ENCODE data around the gene CRIP2.

Gene CRIP2

DNA sequence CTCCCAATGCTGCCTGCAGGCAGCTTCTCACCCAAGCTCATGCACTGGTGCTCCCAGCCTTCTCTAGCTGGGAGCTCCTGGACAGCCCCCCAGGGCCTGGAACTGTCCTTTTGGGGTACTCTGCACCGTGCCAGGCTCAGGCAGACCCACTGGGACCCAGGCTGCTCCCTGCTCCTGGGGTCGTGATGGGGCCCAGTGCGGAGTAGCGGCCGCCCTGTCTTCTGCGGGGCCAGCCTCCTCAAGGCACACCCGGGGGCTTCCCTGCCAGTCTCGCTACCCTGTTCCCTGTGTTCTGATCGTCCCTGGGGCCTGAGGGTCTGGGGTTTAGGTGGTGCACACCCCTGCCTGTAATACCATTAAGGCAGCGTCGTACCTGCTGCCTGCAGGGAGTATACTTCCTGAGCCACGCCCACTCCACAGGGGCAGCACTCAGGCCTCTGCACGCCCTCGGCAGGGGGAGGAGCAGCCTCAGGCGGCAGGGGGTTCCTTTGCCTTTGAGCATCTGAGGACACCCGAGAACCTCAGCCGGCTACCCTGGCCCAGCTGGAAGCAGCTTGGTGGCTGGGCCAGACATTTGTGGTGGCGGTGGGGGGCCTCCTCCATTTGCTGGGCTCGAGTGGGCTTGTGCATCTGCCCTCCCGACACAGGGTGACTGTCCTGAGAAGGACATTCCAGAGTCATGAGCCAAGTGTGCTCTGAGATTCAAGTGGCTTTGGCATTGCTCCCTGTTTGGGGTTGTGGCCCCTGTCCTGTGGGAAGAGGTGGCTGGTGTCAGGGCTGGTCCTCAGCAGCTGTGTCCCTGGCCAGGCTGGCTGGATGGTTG lies 9.2 kb upstream of the CRIP2 start:
- FAIRE-seq: no peak

GRCh38 chr14:105466531-105467248 lies 7.9 kb upstream of the CRIP2 start:
- FAIRE-seq: no peak

DNA sequence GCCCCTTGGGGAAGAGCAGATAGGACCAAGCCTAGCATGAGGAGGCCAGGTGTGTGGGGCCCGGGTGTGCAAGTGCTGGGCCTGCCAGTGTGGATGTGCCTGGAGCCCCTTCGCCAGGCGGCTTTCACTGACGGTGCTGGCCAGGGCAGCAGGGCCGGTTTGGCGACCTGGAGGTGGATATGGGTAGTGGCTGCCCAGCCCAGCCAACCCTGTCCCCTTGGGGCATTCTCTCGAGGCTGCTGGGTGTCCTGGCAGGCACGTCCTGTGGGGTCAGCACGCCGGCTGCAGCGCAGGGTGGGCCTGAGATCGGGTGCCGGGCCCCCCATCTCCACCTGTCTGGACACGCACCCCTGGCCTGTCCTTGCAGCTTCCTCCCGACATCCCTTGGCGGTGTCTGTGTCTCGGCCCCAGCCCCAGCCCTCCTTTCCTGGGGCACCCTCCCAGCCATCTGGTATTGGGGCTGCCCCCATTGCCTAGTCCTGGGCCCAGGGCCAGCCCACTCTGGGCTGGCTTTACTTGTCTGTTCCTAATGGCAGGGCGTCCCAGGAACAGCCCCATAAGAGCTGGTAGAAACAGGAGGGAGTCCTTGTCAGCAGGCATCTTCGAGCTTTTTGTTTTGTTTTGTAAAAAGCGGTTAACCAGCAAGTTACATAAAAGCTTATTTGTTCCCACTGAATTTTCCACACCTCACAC lies 7.2 kb upstream of the CRIP2 start:
- no peak for FAIRE-seq

- FAIRE-seq: no peak
Measured at GRCh38 chr14:105467942-105468471, 6.6 kb upstream of the CRIP2 start.

DNA sequence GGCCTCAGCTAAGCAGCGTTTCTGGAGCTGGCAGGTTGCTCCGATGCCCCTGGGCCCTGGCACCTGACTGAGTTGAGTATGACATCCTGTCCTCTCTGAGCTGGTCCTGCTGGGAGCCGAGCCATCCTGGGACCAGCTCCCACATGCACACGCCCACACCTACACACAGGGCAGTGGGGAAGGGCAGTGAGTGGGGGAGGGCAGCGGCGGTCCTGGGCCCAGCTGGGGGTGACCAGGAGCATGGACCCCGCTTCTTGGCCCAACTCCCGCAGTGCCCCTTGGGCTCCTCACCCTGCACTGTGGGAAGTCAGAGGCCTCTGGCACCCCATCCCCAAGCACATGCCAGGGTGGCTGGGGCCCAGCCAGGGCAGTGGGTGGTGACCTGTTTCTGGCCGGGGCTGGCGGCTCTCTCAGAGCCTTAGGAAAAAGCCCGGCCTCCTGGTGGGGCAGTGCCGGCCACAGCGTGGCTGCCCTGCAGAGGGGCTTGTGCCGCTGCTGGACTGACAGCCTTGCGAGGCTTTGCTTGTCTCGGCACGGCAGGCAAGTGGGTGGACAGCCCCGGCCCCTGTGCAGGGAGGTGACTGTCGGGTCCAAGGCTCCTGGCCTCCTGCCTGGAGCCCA lies 5.9 kb upstream of the CRIP2 start:
- FAIRE-seq: no peak

- FAIRE-seq: no peak
Measured at GRCh38 chr14:105469456-105470349, 4.9 kb upstream of the CRIP2 start.

DNA sequence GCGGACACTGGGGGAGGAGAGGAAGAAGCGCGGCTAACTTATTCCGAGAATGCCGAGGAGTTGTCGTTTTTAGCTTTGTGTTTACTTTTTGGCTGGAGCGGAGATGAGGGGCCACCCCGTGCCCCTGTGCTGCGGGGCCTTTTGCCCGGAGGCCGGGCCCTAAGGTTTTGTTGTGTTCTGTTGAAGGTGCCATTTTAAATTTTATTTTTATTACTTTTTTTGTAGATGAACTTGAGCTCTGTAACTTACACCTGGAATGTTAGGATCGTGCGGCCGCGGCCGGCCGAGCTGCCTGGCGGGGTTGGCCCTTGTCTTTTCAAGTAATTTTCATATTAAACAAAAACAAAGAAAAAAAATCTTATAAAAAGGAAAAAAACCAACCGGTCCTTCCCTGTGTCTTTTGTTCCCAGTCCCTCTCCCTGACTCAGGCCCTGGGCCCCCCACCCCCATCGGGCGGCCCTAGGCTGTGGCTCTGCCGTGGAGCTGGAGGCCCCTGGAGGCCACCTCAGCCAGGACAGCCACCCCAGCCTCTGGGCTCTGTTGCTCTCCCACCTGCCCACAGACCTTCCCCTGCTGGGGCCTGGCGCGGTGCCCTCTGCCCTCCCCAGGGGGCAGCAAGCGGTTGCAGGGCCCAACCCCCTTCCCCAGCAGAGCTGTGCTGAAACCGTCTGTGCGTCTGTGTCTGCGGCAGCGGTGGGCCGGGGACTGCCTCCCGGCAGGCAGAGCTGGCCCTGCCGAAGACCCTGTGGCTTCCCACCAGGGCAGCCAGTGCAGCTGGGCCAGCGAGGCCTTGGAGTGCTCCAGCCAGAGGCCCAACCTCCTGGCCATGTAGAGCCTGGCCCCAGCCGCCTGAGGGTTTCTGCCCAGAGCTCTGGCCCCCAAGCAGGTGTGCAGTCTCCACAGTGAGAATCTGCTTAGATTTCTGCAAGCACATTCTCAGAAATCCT lies 4.0 kb upstream of the CRIP2 start:
- no peak for FAIRE-seq

DNA sequence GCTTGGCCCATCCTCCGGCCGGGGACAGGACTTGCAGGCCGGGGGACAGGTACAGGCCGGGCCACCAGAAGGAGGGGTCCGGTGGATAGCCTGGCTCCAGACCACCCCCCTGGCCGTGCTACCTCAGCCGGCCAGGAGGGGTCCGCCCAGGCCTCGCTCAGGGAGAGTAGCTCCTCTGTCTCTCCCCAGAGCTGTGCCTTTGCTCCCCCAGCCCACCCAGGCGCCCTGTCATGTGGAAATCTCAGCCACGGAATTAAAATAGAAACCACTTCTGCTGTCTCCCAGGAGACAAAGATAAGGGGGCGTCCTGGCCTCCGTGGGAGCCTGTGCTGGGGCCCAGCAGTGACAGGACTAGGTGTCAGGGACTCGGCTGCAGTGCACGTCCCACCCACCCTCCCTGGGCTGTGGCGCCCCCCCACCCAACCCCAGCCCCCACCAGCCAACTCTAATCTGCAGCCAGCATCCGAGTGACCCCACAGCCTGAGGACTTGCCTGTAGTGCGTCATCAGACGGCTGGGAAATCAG lies 3.3 kb upstream of the CRIP2 start:
- FAIRE-seq: no peak

GRCh38 chr14:105471823-105472485 lies 2.7 kb upstream of the CRIP2 start:
- no peak for FAIRE-seq

- no peak for FAIRE-seq
Measured at GRCh38 chr14:105472486-105472991, 2.1 kb upstream of the CRIP2 start.

- no peak for FAIRE-seq
Measured at GRCh38 chr14:105473033-105473676, 1.5 kb upstream of the CRIP2 start.

DNA sequence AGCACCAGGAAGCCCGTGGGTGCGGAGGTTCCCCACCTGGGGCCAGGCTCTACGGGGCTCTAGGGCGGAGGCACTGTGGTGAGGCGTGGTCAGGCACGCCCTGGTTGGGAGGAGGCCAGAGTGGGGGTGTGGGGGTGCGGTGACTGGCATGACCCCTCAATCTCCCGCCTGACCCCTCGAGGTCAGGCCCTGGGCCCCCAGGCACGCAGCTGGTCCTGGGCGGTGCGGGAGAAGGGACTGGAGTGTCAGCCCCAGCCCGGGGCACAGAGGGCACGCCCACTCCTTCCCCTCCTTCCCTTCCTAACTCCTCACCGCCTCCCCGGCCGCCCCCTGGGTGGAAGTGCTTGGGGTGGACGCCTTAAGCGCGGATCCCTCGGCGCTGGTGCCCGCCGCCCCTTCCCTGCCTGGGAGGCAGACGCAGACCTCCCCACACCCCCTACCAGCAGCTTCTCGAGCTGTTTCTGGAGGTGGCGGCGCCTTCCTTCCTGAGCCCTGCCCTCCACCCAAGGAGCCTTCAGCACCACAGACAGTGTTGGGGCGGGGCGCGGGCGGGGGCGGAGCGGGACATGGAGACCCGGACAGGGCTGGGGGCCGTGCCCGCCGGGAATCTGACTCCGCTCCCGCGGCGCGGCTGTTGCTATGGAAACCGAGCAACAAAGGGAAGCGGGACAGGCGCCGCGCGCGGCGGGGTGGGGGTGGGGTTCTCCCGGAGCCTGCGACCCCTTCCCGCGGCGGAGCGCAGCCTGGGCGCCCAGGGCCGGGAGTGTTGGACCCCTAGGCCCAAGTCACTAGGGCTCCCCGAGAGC lies 741 bp upstream of the CRIP2 start:
- no peak for FAIRE-seq

DNA sequence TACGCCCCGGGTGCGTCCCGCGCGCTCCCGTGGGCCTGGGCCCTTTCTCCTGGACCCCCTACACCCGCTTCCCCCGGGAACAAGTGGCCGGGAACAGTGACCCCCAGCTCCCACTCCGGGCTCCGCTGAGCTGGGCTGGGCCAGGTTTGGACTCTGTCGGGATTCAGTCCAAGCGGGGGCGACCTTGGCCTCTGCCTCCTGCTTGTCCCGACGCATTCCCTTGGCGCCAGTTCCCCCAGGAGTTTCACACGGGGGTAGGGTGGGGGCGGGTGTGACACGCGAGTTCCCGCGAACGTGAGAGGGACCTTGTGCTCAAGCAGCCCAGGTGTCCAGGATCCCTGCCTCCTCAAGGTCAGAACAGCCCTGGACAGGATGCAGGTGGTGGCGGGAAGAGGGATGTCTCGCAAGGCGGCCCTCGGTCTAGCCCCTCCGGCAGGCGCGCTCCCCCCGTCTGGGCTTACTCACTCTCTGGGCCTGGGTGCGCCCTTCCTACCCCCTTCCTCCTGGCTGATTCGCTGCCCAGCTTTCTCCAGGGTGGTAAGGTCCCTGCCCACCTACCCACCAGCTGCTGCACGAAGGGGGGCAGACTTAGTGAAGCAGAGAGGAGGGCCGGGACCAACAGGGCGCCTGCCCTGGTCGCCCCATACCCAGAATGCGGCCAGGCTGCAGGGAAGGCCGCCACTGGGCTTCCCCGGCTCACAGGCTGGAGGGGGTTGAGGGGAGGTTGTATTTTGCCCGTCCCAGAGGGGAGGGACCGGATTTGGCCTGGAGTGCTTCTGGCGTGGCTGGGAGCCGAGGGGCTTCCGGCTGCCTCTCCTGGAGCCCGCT lies 862 bp downstream of the CRIP2 start:
- no peak for FAIRE-seq

DNA sequence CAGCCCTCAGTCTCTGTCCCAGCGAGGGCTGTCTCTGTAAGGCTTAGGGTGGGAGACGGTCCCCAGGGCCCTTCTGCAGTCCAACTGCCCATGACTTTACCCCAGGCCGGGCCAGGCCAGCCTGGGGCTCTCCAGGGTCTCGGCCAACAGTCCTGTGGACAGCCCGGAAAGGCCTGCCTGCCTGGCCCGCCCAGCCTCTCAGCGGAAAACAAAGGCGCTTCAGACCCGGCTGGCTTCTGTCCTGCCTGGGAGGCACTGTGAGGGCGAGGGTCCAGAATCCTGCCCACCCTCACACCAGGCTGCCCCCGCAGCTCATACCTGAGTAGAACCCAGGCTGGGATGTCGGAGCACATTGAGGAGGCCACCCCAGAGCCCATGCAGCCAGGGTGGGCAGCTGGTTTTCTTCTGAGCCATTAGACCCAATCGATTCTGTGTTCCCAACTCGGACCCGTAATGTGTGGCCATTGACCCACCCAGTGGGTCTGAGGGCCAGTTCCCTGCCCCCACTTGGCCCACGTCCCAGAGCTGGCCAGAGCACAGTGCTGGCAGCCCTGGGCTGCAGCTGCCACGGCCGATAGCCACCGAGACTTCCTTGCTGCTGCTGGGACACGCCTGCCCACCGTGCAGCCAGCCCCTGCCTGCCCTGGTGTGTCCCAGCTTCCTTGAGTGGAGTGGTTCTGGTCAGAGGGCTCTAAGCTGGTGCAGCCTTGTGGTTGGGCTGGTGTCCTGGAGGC lies 1.6 kb downstream of the CRIP2 start:
- FAIRE-seq: no peak

DNA sequence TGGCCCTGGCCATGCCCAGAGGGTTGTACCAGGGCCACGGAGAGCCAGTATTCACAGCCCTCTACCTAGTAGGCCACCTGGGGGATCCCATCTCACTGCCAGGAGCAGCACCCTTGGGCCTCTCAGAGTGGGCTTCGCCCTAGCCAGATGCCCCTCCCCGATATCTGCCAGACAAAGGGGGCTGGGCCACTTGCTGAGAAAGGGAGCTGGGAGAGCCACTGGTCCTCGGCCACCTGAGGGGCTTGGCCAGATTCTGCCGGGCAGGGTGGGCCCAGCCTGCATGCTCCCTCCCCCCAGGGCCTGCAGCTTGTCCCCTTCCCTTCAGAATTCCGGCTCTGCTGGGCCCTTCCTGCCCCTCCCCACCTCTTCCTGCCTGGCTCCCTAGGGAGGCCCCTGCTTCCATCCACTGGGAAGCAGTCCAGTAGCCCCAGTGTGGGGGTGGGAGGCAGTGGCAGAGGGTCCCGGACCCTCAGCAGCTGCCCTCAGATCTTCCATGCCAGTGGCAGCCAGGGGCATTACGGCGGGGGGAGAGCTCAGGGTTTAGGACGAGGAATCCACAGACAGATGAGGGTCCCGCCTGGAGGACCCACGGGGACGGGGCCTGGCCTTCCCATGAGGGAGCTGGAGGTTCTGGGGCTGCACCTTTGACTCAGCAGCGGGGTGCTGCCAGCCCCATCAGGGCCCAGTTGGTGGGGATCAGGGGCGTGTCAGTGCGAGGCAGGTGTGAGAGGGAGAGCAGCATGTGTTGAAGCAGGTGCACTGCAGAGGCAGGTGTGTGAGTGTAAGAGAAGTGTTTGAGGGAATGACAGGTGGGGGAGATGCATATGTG lies 2.4 kb downstream of the CRIP2 start:
- FAIRE-seq: no peak
